Smooth muscle cell (in vitro differentiated cells): ENCODE measurements around the gene OR5AC2. TPM values are rescaled to one million over a fixed set of nuclear protein-coding genes. Genes with fewer than 3 reads are reported as not detected.

Experiments used
- DNase-seq: peaks from one replicate; lab custom pipeline; 2025; ENCODE audit not compliant: unreplicated experiment; lab: John Stamatoyannopoulos, UW
- H2AFZ ChIP-seq: fragments of 200-600 bp; sonication (generic); 2 replicates; pipeline ENCODE4 v1.6.0; 2016; ENCODE audit warnings: antibody characterized with exemption, low read depth, mild to moderate bottlenecking
- H3F3A ChIP-seq: fragments of 200-600 bp; sonication (generic); 2 replicates; pipeline ENCODE4 v1.6.0; 2017; ENCODE audit warnings: antibody characterized with exemption, low read depth
- H3K27ac ChIP-seq: fragments of 200-600 bp; sonication (generic); 2 replicates; pipeline ENCODE4 v1.5.1; 2016; ENCODE audit warnings: low read depth, mild to moderate bottlenecking
- H3K27me3 ChIP-seq: fragments of 200-600 bp; sonication (generic); 2 replicates; pipeline ENCODE4 v1.6.1; 2016; ENCODE audit warnings: low read depth, mild to moderate bottlenecking
- H3K36me3 ChIP-seq: fragments of 200-600 bp; sonication (generic); 2 replicates; pipeline ENCODE4 v1.5.1; 2016; ENCODE audit warnings: low read depth
- H3K4me1 ChIP-seq: fragments of 200-600 bp; sonication (generic); 2 replicates; pipeline ENCODE4 v1.5.1; 2016; ENCODE audit warnings: low read depth
- H3K4me2 ChIP-seq: fragments of 200-600 bp; sonication (generic); 2 replicates; pipeline ENCODE4 v1.6.0; 2016; ENCODE audit warnings: mild to moderate bottlenecking
- H3K4me3 ChIP-seq: fragments of 200-600 bp; sonication (generic); 2 replicates; pipeline ENCODE4 v1.5.1; 2016; ENCODE audit warnings: mild to moderate bottlenecking
- H3K79me2 ChIP-seq: fragments of 200-600 bp; sonication (generic); 2 replicates; pipeline ENCODE4 v1.6.0; 2016; ENCODE audit warnings: low read depth, mild to moderate bottlenecking
- H3K9ac ChIP-seq: fragments of 200-600 bp; sonication (generic); 2 replicates; pipeline ENCODE4 v1.6.0; 2016; ENCODE audit warnings: low read depth
- H3K9me3 ChIP-seq: fragments of 200-600 bp; sonication (generic); replicated peaks from 2 replicates; pipeline ENCODE4 v1.5.1; 2016; ENCODE audit warnings: low read depth
- H4K20me1 ChIP-seq: fragments of 200-600 bp; sonication (generic); 2 replicates; pipeline ENCODE4 v1.6.0; 2016; ENCODE audit warnings: low read depth
- CTCF ChIP-seq: fragments of 200-600 bp; sonication (generic); IDR thresholded peaks from 2 replicates; pipeline ENCODE4 v1.5.1; 2017; ENCODE audit warnings: borderline replicate concordance, mild to moderate bottlenecking, antibody characterized with exemption; ENCODE audit not compliant: insufficient read depth, poor library complexity, severe bottlenecking
- whole genome bisulfite sequencing: methylation state at CpG from one replicate; pipeline ENCODE4 v1.1.7; 2016; ENCODE audit warnings: low lambda C conversion rate; 5-methylcytosine and 5-hydroxymethylcytosine counted together
- polyA plus RNA-seq: library from polyadenylated mRNA; unstranded; fragments of >200 nt; fragmentation: Nextera tagmentation; extraction: Ambion mirVana; gene quantifications from 2 replicates; pipeline ENCODE4 v1.2.1, GENCODE V29; 2016
- total RNA-seq: library from RNA; depleted of rRNA; stranded (reverse); fragments of >200 nt; gene quantifications from 2 replicates; pipeline ENCODE4 v1.2.3, GENCODE V29; 2014

OR5AC2 gene
- not detected in 2 replicates for total RNA-seq
- not detected in 2 replicates for polyA plus RNA-seq

DNA sequence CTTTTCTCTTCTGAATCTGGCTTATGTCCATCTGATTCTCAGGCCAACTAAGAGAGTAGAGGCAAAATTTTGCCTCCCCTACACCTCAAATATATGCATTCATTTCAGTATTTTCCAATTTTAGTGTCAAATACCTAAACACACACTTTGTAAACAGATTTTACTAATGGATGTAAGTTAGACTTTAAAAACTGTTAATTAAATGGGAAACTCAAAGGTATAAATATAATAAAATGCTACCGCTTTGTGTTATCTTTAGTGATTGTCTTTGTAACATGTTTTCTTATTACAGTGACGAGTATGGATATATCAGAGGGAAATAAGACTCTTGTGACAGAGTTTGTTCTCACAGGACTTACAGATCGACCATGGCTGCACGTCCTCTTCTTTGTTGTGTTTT lies at the start of gene OR5AC2:
OR5AC2 (plus strand) TSS at position 301 of the 400 bp plus-strand sequence; CDS start at position 301, 0 bp downstream.
- H2AFZ ChIP-seq: no peak within 1 kb of the TSS
- H3K4me2 ChIP-seq: no peak within 1 kb of the TSS
- H3K36me3 ChIP-seq: no peaks in the 10 kb centered on the region
- H4K20me1 ChIP-seq: no peaks in the 10 kb centered on the region
- H3K4me3 ChIP-seq: no peak within 1 kb of the TSS
- H3K27ac ChIP-seq: no peak within 1 kb of the TSS
- 95% methylated on average over 4 of the region's 4 CpGs for WGBS
- DNase-seq: no peak
- no peaks in the 10 kb centered on the region for H3K79me2 ChIP-seq
- no peaks in the 10 kb centered on the region for H3K9me3 ChIP-seq
- H3K4me1 ChIP-seq: no peaks in the 10 kb centered on the region
- no peaks in the 10 kb centered on the region for H3K27me3 ChIP-seq
- TF ChIP-seq CTCF: no peak
- H3F3A ChIP-seq: no peaks in the 10 kb centered on the region
- no peak within 1 kb of the TSS for H3K9ac ChIP-seq

GRCh38 chr3:98038286-98038685 lies 48.7 kb upstream of the OR5AC2 start:
- WGBS: 72% methylated on average over 3 of the region's 3 CpGs
- DNase-seq: no peak
- no peaks in the 10 kb centered on the region for H4K20me1 ChIP-seq

DNA sequence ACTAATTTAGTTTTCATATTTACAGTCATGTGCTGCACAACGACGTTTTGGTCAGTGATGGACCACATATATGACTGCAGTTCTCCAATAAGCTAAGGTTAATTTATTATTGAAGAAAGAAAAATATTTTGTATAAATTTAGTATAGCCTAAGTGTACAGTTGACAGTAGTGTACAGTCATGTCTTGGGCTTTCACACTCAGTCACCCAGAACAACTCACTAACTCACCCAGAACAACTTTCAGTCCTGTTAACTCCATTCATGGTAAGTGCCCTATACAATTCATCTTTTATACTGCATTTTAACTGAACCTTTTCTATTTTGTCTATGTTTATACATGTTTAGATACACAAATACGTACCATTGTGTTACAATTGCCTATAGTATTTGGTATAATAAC lies 48.1 kb upstream of the OR5AC2 start:
- no peak overlapping the region for H3K27ac ChIP-seq
- H3K4me3 ChIP-seq: no peak overlapping the region
- H3K79me2 ChIP-seq: no peaks in the 10 kb centered on the region
- H4K20me1 ChIP-seq: no peaks in the 10 kb centered on the region
- no peak for DNase-seq
- H3K36me3 ChIP-seq: no peaks in the 10 kb centered on the region
- H3K27me3 ChIP-seq: no peaks in the 10 kb centered on the region
- peak overlapping the region; percentile 78 for H2AFZ ChIP-seq
- peak overlapping the region; percentile 84 for H3K4me2 ChIP-seq
- WGBS: 88% methylated on average over 3 of the region's 3 CpGs
- H3F3A ChIP-seq: no peaks in the 10 kb centered on the region
- no peaks in the 10 kb centered on the region for H3K9me3 ChIP-seq
- H3K4me1 ChIP-seq: no peaks in the 10 kb centered on the region
- H3K9ac ChIP-seq: no peak overlapping the region
- no peak for TF ChIP-seq CTCF

More at GRCh38 chr3:98038286-98038685, 48.7 kb upstream of the OR5AC2 start:
- Histone ChIP-seq H3K79me2 (no peaks in the 10 kb centered on the region), H3K27ac (no peak overlapping the region), H3K9me3 (no peaks in the 10 kb centered on the region), H3K4me3 (no peak overlapping the region), H3K9ac (no peak overlapping the region), H3F3A (no peaks in the 10 kb centered on the region), H3K27me3 (no peaks in the 10 kb centered on the region), H3K4me2 (no peak overlapping the region), H3K36me3 (no peaks in the 10 kb centered on the region), H3K4me1 (no peaks in the 10 kb centered on the region), H2AFZ (no peak overlapping the region)
- no peak for TF ChIP-seq CTCF

GRCh38 chr3:98039322-98040024 lies 47.5 kb upstream of the OR5AC2 start:
- no peak overlapping the region for H3K27ac ChIP-seq
- no peaks in the 10 kb centered on the region for H3F3A ChIP-seq
- peak overlapping the region; percentile 52 for H3K4me3 ChIP-seq
- peak overlapping the region; percentile 84 for H3K4me2 ChIP-seq
- no peaks in the 10 kb centered on the region for H3K4me1 ChIP-seq
- H3K79me2 ChIP-seq: no peaks in the 10 kb centered on the region
- H3K9me3 ChIP-seq: no peaks in the 10 kb centered on the region
- no peaks in the 10 kb centered on the region for H3K36me3 ChIP-seq
- no peaks in the 10 kb centered on the region for H4K20me1 ChIP-seq
- peak overlapping the region; percentile 78 for H2AFZ ChIP-seq
- DNase-seq: peak; percentile 38
- H3K27me3 ChIP-seq: no peaks in the 10 kb centered on the region
- TF ChIP-seq CTCF: peak; percentile 88
- H3K9ac ChIP-seq: no peak overlapping the region
- 16% methylated on average over 13 of the region's 13 CpGs for WGBS
